K562 (cell line): ENCODE measurements around the gene EPS8L1. TPM values are rescaled to one million over a fixed set of nuclear protein-coding genes. Genes with fewer than 3 reads are reported as not detected.

Experiments used
- CBX5 ChIP-seq: IDR thresholded peaks from 2 replicates; pipeline ENCODE4 v1.6.1; 2014; ENCODE audit warnings: low read depth, borderline replicate concordance
- CREM ChIP-seq: IDR thresholded peaks from 2 replicates; pipeline ENCODE4 v1.6.1; 2014; ENCODE audit warnings: antibody characterized with exemption, low read depth
- FOXA3 ChIP-seq, 2 experiments: fragments of 450-650 bp in 1 of 2; sonication (generic) in 1 of 2; formaldehyde crosslinking; IDR thresholded peaks in 1 of 2; conservative IDR thresholded peaks in 1 of 2; 2 replicates each; pipeline versions ENCODE4 v1.4.0 to v1.8.0; 2020 to 2022; ENCODE audit warnings: mild to moderate bottlenecking in 2 of 2, missing genetic modification reagents in 1 of 2
- HINFP ChIP-seq: fragments of 450-650 bp; conservative IDR thresholded peaks from 2 replicates; pipeline ENCODE4 v1.6.1; 2016; ENCODE audit warnings: missing genetic modification characterization, low read depth, mild to moderate bottlenecking, control low read depth, missing compliant biosample characterization
- NR4A1 ChIP-seq, 2 experiments: fragments of 250-450 bp in 1 of 2; fragments of 450-650 bp in 1 of 2; sonication (Bioruptor Pico) in 1 of 2; IDR thresholded peaks; 2 replicates each; pipeline versions ENCODE4 v1.4.0 to v1.6.1; 2016 to 2020; ENCODE audit warnings: mild to moderate bottlenecking in 2 of 2, missing compliant biosample characterization in 1 of 2, missing genetic modification characterization in 1 of 2, moderate library complexity in 1 of 2
- PTRF ChIP-seq: fragments of 450-650 bp; IDR thresholded peaks from 2 replicates; pipeline ENCODE4 v1.6.1; 2016; ENCODE audit warnings: mild to moderate bottlenecking, missing genetic modification characterization, missing compliant biosample characterization
- SIN3B ChIP-seq: fragments of 450-650 bp; IDR thresholded peaks from 2 replicates; pipeline ENCODE4 v1.6.1; 2017; ENCODE audit warnings: low read depth, mild to moderate bottlenecking, moderate library complexity
- SUPT5H ChIP-seq: fragments of 450-650 bp; IDR thresholded peaks from 2 replicates; pipeline ENCODE4 v1.6.1; 2016
- TBP ChIP-seq: optimal IDR thresholded peaks from 2 replicates; pipeline ENCODE3; 2011; ENCODE audit warnings: low read depth, low read length, improper control_type of control experiment
- TOE1 ChIP-seq, 2 experiments: fragments of 450-650 bp in 1 of 2; sonication (generic) in 1 of 2; formaldehyde crosslinking in 1 of 2; IDR thresholded peaks; 2 replicates each; pipeline versions ENCODE4 v1.7.1 to v1.8.0; 2016 to 2022; ENCODE audit warnings: borderline replicate concordance in 2 of 2, mild to moderate bottlenecking in 2 of 2, antibody characterized with exemption in 1 of 2, inconsistent platforms in 1 of 2, low read depth in 1 of 2, missing genetic modification reagents in 1 of 2, moderate library complexity in 1 of 2
- ZC3H4 ChIP-seq: sonication (generic); formaldehyde crosslinking; IDR thresholded peaks from 2 replicates; pipeline ENCODE4 v1.9.0; 2021; ENCODE audit warnings: missing genetic modification reagents, borderline replicate concordance
- ZFP30 ChIP-seq: fragments of 250-450 bp; sonication (Bioruptor Pico); IDR thresholded peaks from 2 replicates; pipeline ENCODE4 v1.8.0; 2022; ENCODE audit warnings: moderate library complexity, mild to moderate bottlenecking, inconsistent platforms, borderline replicate concordance
- ZNF280A ChIP-seq: fragments of 450-650 bp; IDR thresholded peaks from 2 replicates; pipeline ENCODE4 v1.6.1; 2018; ENCODE audit warnings: mild to moderate bottlenecking, low read depth; ENCODE audit not compliant: partially characterized antibody
- ZNF282 ChIP-seq: sonication (generic); formaldehyde crosslinking; IDR thresholded peaks from 2 replicates; pipeline ENCODE4 v1.8.1; 2023; ENCODE audit warnings: missing genetic modification reagents
- polyA plus RNA-seq, 8 experiments: library from polyadenylated mRNA; depleted of rRNA in 4 of 8; stranded (reverse) in 5 of 8; unstranded in 3 of 8; fragments of >200 nt; fragmentation: Nextera tagmentation in 2 of 8; fragmentation: Illumina TruSeq in 1 of 8; extraction: Ambion mirVana in 2 of 8; extraction: Trizol in 1 of 8; gene quantifications; 2 replicates each; pipeline versions ENCODE4 v1.2.1 to v1.2.3, GENCODE V29; 2011 to 2014; ENCODE audit warnings: inconsistent platforms in 1 of 8, missing spikeins in 1 of 8
- total RNA-seq, 7 experiments: library from RNA; depleted of rRNA in 6 of 7; stranded (reverse); fragments of >200 nt in 6 of 7; fragmentation: Illumina TruSeq in 2 of 7; extraction: Trizol in 2 of 7; gene quantifications; 2 replicates each; pipeline versions ENCODE4 v1.2.1 to v1.2.3, GENCODE V29; 2011 to 2021; ENCODE audit warnings: low replicate concordance in 1 of 7
- TF ChIP-seq, protein P1 (sequence below): fragments of 250-450 bp; sonication (Bioruptor Pico); IDR thresholded peaks from 2 replicates; pipeline ENCODE4 v1.4.0; 2020; ENCODE audit warnings: mild to moderate bottlenecking, moderate library complexity, borderline replicate concordance
- TF ChIP-seq, protein P2 (sequence below): sonication (generic); formaldehyde crosslinking; IDR thresholded peaks from 2 replicates; pipeline ENCODE4 v1.8.0; 2023; ENCODE audit warnings: mild to moderate bottlenecking, missing genetic modification reagents

Gene EPS8L1
- total and polyA plus RNA-seq, 9 of the 15 experiments (the other 6 are each of a cell fraction or from before 2014, with no cell fraction given), result 0.35 to 22.1 (median 11.9) TPM

- TF ChIP-seq, protein P1, sequence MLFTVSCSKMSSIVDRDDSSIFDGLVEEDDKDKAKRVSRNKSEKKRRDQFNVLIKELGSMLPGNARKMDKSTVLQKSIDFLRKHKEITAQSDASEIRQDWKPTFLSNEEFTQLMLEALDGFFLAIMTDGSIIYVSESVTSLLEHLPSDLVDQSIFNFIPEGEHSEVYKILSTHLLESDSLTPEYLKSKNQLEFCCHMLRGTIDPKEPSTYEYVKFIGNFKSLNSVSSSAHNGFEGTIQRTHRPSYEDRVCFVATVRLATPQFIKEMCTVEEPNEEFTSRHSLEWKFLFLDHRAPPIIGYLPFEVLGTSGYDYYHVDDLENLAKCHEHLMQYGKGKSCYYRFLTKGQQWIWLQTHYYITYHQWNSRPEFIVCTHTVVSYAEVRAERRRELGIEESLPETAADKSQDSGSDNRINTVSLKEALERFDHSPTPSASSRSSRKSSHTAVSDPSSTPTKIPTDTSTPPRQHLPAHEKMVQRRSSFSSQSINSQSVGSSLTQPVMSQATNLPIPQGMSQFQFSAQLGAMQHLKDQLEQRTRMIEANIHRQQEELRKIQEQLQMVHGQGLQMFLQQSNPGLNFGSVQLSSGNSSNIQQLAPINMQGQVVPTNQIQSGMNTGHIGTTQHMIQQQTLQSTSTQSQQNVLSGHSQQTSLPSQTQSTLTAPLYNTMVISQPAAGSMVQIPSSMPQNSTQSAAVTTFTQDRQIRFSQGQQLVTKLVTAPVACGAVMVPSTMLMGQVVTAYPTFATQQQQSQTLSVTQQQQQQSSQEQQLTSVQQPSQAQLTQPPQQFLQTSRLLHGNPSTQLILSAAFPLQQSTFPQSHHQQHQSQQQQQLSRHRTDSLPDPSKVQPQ (CRISPR knock-in tag), result no peak
- no peak for TF ChIP-seq ZC3H4 (CRISPR knock-in tag)
- TF ChIP-seq TOE1 (IDR thresholded peaks at IDR 0.05; ENCODE audit: borderline replicate concordance), result no peak
- no peak for TF ChIP-seq TOE1 (CRISPR knock-in tag; IDR thresholded peaks at IDR 0.05; ENCODE audit: borderline replicate concordance, low read depth)
- no peak for TF ChIP-seq CREM
- no peak for TF ChIP-seq PTRF (tag)
- no peak for TF ChIP-seq ZFP30
- peak; percentile 8; the same call in 1 of the 2 replicates for TF ChIP-seq SUPT5H
- TF ChIP-seq, protein P2, sequence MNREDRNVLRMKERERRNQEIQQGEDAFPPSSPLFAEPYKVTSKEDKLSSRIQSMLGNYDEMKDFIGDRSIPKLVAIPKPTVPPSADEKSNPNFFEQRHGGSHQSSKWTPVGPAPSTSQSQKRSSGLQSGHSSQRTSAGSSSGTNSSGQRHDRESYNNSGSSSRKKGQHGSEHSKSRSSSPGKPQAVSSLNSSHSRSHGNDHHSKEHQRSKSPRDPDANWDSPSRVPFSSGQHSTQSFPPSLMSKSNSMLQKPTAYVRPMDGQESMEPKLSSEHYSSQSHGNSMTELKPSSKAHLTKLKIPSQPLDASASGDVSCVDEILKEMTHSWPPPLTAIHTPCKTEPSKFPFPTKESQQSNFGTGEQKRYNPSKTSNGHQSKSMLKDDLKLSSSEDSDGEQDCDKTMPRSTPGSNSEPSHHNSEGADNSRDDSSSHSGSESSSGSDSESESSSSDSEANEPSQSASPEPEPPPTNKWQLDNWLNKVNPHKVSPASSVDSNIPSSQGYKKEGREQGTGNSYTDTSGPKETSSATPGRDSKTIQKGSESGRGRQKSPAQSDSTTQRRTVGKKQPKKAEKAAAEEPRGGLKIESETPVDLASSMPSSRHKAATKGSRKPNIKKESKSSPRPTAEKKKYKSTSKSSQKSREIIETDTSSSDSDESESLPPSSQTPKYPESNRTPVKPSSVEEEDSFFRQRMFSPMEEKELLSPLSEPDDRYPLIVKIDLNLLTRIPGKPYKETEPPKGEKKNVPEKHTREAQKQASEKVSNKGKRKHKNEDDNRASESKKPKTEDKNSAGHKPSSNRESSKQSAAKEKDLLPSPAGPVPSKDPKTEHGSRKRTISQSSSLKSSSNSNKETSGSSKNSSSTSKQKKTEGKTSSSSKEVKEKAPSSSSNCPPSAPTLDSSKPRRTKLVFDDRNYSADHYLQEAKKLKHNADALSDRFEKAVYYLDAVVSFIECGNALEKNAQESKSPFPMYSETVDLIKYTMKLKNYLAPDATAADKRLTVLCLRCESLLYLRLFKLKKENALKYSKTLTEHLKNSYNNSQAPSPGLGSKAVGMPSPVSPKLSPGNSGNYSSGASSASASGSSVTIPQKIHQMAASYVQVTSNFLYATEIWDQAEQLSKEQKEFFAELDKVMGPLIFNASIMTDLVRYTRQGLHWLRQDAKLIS (CRISPR knock-in tag), result no peak
- TF ChIP-seq ZNF280A, result no peak
- TF ChIP-seq ZNF282 (CRISPR knock-in tag), result no peak
- TF ChIP-seq SIN3B, result no peak
- TF ChIP-seq FOXA3 (CRISPR knock-in tag; conservative IDR thresholded peaks at IDR 0.05 in 1 of 2, IDR thresholded peaks at IDR 0.05 in 1 of 2), result 0 out of 4 replicates have a peak, but pooled peaks of 1 of the 2 experiments have one; percentile 44
- no peak for TF ChIP-seq NR4A1 (CRISPR knock-in tag; IDR thresholded peaks at IDR 0.05)
- TF ChIP-seq NR4A1 (tag; IDR thresholded peaks at IDR 0.05), result no peak
- no peak for TF ChIP-seq TBP
- no peak for TF ChIP-seq HINFP (tag)
- TF ChIP-seq CBX5, result no peak
Observed at GRCh38 chr19:55042688-55043087, 33.0 kb upstream of the EPS8L1 start (continued).
